Coronary artery (tissue), 2 donors: Measurements from ENCODE around the gene ASZ1.

ENCODE experiments used
- DNase-seq: peaks from one replicate; pipeline ENCODE4 v3.0.0-alpha.2; 2017; ENCODE audit warnings: low spot score
- H3K27ac ChIP-seq, 2 donors: fragments of 200-600 bp; sonication (generic); one replicate each; pipeline ENCODE4 v1.5.1; 2016 to 2019
- H3K4me3 ChIP-seq: fragments of 200-600 bp; sonication (generic); 2 replicates; pipeline ENCODE4 v1.5.1; 2016; ENCODE audit warnings: mild to moderate bottlenecking, moderate library complexity
- TF ChIP-seq, protein P1 (sequence below): fragments of 200-600 bp; sonication (generic); IDR thresholded peaks from one replicate; pipeline ENCODE4 v1.5.1; 2019; ENCODE audit warnings: antibody characterized with exemption

Gene ASZ1

DNA sequence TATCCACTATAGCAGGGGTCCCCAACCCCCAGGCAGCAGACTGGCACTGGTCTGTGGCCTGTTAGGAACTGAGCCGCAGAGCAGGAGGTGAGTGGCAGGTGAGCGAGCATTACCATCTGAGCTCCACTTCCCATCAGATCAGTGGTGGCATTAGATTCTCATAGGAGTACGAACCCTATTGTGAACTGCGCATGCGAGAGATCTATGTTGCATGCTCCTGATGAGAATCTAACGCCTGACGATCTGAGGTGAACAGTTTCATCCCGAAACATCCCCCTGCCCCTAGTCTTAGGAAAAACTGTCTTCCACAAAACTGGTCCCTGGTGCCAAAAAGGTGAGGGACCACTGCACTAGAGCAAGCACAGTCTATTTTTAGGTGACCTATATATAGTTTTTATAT is 23.6 kb downstream of the ASZ1 start:
- H3K27ac ChIP-seq: no peak overlapping the region
- no peak for DNase-seq

DNA sequence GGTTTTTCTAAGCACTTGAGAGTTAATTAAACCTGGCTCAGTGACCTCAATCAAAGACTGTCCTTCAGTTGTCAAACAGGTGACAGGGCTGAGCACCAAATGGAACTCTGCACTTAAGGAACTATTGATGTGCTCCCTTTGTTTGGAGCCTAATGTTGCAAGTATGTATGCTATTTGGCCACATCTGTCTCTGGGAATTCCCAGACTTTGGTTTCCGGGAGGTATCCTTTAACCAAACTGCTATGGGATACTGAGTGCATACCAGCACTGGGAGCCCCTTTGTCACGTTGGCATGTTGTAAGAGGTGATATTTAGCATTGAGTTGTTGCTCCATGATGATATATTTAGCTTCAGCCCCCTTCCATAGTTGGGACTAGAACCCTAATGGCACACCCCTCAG is 25.2 kb downstream of the ASZ1 start:
- no peak overlapping the region for H3K4me3 ChIP-seq
- TF ChIP-seq, protein P1, sequence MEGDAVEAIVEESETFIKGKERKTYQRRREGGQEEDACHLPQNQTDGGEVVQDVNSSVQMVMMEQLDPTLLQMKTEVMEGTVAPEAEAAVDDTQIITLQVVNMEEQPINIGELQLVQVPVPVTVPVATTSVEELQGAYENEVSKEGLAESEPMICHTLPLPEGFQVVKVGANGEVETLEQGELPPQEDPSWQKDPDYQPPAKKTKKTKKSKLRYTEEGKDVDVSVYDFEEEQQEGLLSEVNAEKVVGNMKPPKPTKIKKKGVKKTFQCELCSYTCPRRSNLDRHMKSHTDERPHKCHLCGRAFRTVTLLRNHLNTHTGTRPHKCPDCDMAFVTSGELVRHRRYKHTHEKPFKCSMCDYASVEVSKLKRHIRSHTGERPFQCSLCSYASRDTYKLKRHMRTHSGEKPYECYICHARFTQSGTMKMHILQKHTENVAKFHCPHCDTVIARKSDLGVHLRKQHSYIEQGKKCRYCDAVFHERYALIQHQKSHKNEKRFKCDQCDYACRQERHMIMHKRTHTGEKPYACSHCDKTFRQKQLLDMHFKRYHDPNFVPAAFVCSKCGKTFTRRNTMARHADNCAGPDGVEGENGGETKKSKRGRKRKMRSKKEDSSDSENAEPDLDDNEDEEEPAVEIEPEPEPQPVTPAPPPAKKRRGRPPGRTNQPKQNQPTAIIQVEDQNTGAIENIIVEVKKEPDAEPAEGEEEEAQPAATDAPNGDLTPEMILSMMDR: no peak
- DNase-seq: no peak
- H3K27ac ChIP-seq: no peak overlapping the region

More for the DNA sequence above, 23.6 kb downstream of the ASZ1 start:
- TF ChIP-seq, protein P1: no peak
- H3K4me3 ChIP-seq: no peak overlapping the region

DNA sequence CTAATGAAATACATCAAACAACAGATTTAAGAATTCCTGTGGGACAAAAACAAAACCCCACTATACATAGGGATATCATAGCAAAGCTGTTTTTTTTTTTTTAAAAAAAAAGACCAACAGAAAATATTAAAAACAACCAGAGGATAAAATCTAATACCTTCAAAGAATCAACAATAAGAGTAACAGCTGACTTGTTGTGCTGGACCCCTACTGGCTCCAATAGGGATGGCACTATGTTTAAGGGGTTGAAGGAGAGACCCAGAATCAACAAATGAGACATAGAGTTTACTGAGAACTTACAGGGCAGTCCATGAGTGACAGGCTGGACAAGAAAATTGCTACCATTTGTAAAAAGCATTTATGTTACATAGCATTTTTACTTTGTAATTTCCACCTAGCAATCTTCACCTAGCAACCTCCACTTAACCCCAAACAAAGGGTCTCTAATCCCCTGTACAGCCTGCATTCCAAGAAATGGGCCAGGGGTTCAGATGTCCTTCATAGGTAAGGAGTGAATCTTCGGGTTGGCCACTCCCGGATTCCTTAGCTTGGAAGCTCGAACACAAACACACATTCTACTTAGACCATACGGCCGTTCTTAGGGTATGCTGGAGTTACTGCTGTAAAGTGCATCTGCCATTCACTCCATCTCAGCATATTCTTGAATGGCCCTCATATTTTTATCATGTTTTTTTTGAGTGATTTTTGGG is 25.8 kb downstream of the ASZ1 start:
- Histone ChIP-seq H3K27ac (no peak overlapping the region), H3K4me3 (no peak overlapping the region)
- TF ChIP-seq, protein P1: no peak
- DNase-seq: no peak

DNA sequence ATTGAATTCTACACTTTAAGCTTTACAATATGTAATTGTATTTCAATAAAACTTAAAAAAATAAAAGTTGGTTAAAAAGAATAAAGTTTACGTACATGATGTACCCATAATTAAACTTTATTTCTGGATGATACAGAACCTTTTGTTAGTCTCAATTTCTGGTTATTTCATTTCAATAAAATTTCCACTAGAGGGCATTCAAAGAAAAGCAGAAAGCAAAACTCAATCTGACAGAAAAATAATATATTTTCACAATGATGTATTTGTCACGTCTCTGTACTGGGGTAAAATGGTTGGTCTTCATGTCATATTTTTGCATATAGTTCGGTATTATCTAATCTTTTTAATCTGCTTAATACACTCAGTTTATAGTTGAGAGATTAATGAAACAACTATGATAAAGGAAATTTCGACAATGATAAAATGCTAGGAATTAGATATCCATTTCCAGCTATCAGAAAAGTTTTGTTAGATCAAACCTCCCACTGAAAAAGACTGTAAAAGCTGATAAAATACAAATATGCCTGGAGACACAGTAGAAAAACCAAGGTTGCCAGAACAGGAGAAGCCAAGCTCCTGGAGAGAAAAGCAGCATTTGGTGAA is 27.4 kb downstream of the ASZ1 start:
- TF ChIP-seq, protein P1: peak; percentile 36
- DNase-seq: no peak
- Histone ChIP-seq H3K27ac (no peak overlapping the region), H3K4me3 (no peak overlapping the region)

DNA sequence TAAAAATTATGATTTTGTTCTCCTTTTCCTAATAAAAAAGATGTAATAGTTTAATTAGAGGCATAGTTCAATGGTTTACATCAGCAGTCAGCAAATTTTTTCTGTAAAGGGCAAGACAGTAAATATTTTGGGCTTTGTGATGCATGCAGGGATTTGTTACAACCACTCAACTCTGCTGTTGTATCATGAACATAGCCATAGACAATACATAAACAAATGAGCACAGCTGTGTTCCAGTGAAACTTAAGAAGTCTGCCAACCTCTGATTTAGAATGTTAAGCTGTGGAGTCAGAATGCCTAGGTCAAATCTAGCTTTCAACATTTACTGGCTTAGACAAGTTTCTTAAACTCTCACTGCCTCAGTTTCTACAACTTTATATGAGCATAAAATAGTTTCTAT is 31.6 kb downstream of the ASZ1 start:
- TF ChIP-seq, protein P1: no peak
- no peak overlapping the region for H3K4me3 ChIP-seq
- no peak for DNase-seq
- H3K27ac ChIP-seq: no peak overlapping the region

DNA sequence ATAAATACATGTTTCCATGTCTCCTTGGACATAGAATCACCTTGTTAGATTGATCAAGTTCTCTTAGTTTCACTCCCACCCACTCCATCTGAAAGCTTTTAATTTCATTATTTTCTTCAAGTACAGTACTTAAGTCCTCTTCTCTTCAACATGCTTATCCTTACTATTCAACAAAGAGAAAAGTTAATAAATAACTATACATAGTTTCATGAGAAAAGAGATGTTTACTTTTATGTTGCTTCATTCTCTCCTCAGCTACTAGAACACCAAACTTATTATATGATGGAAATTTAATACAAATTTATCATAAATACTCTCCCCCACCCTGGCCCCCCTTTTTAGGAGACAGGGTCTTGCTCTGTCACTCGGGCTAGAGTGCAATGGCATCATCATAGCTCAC is 33.5 kb downstream of the ASZ1 start:
- DNase-seq: no peak
- TF ChIP-seq, protein P1: no peak
- H3K27ac ChIP-seq: no peak overlapping the region
- no peak overlapping the region for H3K4me3 ChIP-seq

DNA sequence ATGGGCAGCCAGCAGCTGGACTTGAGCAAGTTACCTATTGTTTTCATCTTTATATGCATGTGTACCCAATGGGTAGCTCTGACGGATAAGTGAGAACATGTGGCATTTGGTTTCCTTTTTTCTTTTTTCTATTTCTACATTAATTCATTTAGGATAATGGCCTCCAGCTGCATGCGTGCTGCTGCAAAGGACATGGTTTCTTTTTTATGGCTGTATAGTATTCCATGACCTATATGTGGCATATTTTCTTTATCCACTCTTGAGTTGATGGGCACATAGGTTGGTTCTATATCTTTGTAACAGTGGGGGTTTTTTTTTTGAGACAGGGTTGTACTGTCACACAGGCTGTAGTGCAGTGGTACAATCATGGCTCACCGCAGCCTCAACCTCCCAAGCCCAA is 37.4 kb downstream of the ASZ1 start:
- no peak overlapping the region for H3K27ac ChIP-seq
- no peak overlapping the region for H3K4me3 ChIP-seq
- TF ChIP-seq, protein P1: no peak
- DNase-seq: no peak
